Liver (tissue), 3 donors: ENCODE results near the gene KLF6.

Experiments used
- CTCF ChIP-seq: fragments of 150-350 bp; IDR thresholded peaks from 2 replicates; pipeline ENCODE4 v1.5.1; 2017; ENCODE audit warnings: improper control_type of control experiment, low read depth, low read length; ENCODE audit not compliant: missing input control
- EGR1 ChIP-seq, 2 donors: IDR thresholded peaks; 2 replicates each; pipeline ENCODE4 v1.6.1; 2016 to 2018; ENCODE audit warnings: antibody characterized with exemption in 2 of 2, low read depth in 2 of 2
- HNF4G ChIP-seq: IDR thresholded peaks from 2 replicates; pipeline ENCODE4 v1.6.1; 2016; ENCODE audit warnings: antibody characterized with exemption
- JUND ChIP-seq, 2 donors: IDR thresholded peaks; 2 replicates each; pipeline ENCODE4 v1.6.1; 2016; ENCODE audit warnings: antibody characterized with exemption in 2 of 2
- RAD21 ChIP-seq, 2 donors: IDR thresholded peaks; 2 replicates each; pipeline ENCODE4 v1.6.1; 2016; ENCODE audit warnings: antibody characterized with exemption in 2 of 2, mild to moderate bottlenecking in 2 of 2
- SP1 ChIP-seq: IDR thresholded peaks from 2 replicates; pipeline ENCODE4 v1.6.1; 2018; ENCODE audit warnings: antibody characterized with exemption, mild to moderate bottlenecking
- TAF1 ChIP-seq: conservative IDR thresholded peaks from 2 replicates; pipeline ENCODE4 v1.6.1; 2016; ENCODE audit warnings: antibody characterized with exemption, mild to moderate bottlenecking
- YY1 ChIP-seq: IDR thresholded peaks from 2 replicates; pipeline ENCODE4 v1.6.1; 2016; ENCODE audit warnings: antibody characterized with exemption, mild to moderate bottlenecking
- TF ChIP-seq, protein P1 (sequence below): IDR thresholded peaks from 2 replicates; pipeline ENCODE4 v1.6.1; 2016; ENCODE audit warnings: antibody characterized with exemption
- TF ChIP-seq, protein P2 (sequence below): IDR thresholded peaks from 2 replicates; pipeline ENCODE4 v1.6.1; 2016; ENCODE audit warnings: antibody characterized with exemption, mild to moderate bottlenecking
- TF ChIP-seq, protein P3 (sequence below): IDR thresholded peaks from 2 replicates; pipeline ENCODE4 v1.6.1; 2016; ENCODE audit warnings: antibody characterized with exemption
- TF ChIP-seq, protein P4 (sequence below): IDR thresholded peaks from 2 replicates; pipeline ENCODE4 v1.6.1; 2016; ENCODE audit warnings: antibody characterized with exemption
- donor health status: healthy.
- donor health status: healthy.

DNA sequence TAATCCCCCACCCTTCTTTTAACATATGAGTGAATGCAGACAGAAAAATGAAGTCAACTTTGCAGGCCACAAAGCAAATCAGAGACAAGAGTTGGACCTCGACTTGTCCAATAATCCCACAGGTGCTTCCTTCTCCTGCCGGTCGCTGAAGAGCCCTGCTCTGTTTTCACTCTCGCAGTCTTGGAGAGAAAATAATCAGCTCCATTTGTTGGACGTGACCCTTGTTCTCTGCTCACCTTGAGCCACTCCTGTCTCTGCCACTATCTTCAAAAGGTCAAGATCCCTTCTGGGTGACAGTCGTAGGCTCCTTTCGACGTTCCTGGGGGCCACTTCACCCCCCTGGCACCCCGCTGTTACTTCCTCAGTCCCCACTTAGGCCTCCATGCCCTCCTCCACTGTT, 2.8 kb upstream of the KLF6 start:
- no peak for TF ChIP-seq CTCF
- TF ChIP-seq HNF4G: no peak
- no peak for TF ChIP-seq JUND (IDR thresholded peaks at IDR 0.05)
- no peak for TF ChIP-seq SP1
- TF ChIP-seq EGR1 (IDR thresholded peaks at IDR 0.05; ENCODE audit: low read depth in 2 of 2): no peak
- TF ChIP-seq, protein P1, sequence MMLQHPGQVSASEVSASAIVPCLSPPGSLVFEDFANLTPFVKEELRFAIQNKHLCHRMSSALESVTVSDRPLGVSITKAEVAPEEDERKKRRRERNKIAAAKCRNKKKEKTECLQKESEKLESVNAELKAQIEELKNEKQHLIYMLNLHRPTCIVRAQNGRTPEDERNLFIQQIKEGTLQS: no peak
- TF ChIP-seq TAF1: no peak
- TF ChIP-seq, protein P2, sequence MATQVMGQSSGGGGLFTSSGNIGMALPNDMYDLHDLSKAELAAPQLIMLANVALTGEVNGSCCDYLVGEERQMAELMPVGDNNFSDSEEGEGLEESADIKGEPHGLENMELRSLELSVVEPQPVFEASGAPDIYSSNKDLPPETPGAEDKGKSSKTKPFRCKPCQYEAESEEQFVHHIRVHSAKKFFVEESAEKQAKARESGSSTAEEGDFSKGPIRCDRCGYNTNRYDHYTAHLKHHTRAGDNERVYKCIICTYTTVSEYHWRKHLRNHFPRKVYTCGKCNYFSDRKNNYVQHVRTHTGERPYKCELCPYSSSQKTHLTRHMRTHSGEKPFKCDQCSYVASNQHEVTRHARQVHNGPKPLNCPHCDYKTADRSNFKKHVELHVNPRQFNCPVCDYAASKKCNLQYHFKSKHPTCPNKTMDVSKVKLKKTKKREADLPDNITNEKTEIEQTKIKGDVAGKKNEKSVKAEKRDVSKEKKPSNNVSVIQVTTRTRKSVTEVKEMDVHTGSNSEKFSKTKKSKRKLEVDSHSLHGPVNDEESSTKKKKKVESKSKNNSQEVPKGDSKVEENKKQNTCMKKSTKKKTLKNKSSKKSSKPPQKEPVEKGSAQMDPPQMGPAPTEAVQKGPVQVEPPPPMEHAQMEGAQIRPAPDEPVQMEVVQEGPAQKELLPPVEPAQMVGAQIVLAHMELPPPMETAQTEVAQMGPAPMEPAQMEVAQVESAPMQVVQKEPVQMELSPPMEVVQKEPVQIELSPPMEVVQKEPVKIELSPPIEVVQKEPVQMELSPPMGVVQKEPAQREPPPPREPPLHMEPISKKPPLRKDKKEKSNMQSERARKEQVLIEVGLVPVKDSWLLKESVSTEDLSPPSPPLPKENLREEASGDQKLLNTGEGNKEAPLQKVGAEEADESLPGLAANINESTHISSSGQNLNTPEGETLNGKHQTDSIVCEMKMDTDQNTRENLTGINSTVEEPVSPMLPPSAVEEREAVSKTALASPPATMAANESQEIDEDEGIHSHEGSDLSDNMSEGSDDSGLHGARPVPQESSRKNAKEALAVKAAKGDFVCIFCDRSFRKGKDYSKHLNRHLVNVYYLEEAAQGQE: no peak
- TF ChIP-seq RAD21 (IDR thresholded peaks at IDR 0.05): no peak
- TF ChIP-seq YY1: no peak
- TF ChIP-seq, protein P3, sequence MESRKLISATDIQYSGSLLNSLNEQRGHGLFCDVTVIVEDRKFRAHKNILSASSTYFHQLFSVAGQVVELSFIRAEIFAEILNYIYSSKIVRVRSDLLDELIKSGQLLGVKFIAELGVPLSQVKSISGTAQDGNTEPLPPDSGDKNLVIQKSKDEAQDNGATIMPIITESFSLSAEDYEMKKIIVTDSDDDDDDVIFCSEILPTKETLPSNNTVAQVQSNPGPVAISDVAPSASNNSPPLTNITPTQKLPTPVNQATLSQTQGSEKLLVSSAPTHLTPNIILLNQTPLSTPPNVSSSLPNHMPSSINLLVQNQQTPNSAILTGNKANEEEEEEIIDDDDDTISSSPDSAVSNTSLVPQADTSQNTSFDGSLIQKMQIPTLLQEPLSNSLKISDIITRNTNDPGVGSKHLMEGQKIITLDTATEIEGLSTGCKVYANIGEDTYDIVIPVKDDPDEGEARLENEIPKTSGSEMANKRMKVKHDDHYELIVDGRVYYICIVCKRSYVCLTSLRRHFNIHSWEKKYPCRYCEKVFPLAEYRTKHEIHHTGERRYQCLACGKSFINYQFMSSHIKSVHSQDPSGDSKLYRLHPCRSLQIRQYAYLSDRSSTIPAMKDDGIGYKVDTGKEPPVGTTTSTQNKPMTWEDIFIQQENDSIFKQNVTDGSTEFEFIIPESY: no peak
- TF ChIP-seq, protein P4, sequence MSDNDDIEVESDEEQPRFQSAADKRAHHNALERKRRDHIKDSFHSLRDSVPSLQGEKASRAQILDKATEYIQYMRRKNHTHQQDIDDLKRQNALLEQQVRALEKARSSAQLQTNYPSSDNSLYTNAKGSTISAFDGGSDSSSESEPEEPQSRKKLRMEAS: no peak
